HG02642 (cell line): ENCODE measurements around the gene SYT12.

ENCODE experiments used
- ATAC-seq: cut with Tn5 transposase; IDR thresholded peaks from one replicate; pipeline ENCODE4 v1.9.1; 2021; ENCODE audit warnings: mild to moderate bottlenecking; ENCODE audit not compliant: unreplicated experiment, poor library complexity

SYT12 gene

DNA sequence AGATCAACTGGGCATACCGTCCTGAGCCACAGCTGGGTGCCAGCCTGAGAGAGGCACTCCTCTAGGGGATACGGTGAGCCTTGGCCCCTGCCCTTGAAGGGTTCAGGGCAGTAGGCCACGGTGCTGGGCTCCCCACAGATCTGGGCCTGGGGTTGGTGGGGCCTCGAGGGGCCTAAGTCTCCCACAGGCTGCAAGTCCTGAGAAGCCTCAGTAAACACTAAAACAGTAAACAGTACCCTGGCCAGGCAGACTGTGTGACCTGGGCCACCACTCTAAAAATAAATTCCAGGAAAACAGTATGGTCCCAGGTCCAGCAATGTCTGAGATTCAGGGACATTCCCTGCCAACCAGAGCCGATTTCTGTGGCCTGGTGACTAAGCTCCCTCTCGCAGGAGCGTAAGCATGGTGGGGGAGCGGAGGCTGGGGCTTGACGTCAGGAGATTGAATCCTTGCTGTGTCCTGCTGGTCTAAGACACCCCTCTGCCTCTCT lies 31.5 kb downstream of the SYT12 start:
- ATAC-seq: no peak

- ATAC-seq: no peak
These were observed 32.0 kb downstream of the SYT12 start for GRCh38 chr11:67054836-67055523.

DNA sequence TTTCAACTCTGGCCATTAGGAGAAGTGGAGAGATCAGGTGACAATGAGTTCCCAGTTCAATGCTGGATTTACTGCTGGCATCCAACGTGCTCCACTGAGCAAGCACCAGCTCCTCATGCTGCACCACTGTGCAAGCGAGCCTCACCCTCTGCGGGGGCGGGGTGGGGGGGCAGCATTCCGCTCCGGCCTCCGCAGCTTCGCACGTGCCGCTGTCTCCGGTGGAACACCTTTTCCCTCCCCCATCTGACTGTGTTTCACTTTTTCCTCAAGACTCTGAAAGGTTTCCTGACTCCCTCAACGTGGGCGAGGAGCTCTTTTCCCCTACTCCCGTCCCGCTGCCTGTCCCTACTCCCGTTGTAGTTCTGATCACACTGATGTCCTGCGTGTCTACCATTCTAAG lies 32.9 kb downstream of the SYT12 start:
- no peak for ATAC-seq

GRCh38 chr11:67056267-67057204 lies 33.6 kb downstream of the SYT12 start, which contains the start of gene RHOD:
Gene RHOD, plus strand, starts transcription at chr11:67056847. Its CDS starts 56 bp downstream, at chr11:67056903.
- ATAC-seq: no peak

DNA sequence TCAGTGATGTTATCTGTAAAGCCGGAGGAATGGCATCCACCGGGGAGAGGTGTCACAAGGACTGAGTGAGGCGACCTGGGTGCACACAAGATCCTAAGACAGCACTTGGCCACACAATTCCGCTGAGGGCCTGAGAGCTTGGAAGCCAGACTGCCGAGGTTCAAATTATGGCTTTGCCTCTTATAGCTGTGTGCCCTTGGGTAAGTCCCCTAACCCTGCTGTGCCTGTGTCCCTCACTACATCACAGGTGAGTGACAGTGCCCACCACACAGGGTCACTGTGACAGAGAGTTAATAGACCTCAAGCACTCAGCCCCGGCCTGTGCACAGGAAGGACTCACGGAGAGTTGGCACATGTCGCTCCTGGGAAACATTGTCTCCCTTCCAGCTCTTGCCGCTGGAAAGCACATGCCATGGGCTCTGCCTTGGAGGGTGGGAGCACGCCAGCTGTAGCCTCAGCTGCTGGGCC lies 34.3 kb downstream of the SYT12 start:
- no peak for ATAC-seq

DNA sequence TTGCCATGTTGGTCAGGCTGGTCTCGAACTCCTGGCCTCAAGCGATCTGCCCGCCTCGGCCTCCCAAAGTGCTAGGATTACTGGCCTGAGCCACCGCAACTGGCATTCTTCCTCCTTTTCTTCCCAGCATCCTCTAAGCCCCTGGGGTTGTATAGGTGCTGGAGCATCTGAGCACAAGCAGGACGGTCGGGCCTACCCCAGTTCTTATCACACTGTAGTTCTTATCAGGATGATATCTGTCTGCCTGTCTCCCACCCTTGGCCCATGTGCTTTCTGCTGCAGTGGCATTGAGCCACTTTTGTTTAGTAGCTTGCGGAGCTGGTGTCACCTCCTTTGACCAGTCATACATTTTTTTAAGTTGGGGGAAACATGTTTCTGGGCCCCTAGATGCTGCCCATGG lies 35.6 kb downstream of the SYT12 start:
- no peak for ATAC-seq

DNA sequence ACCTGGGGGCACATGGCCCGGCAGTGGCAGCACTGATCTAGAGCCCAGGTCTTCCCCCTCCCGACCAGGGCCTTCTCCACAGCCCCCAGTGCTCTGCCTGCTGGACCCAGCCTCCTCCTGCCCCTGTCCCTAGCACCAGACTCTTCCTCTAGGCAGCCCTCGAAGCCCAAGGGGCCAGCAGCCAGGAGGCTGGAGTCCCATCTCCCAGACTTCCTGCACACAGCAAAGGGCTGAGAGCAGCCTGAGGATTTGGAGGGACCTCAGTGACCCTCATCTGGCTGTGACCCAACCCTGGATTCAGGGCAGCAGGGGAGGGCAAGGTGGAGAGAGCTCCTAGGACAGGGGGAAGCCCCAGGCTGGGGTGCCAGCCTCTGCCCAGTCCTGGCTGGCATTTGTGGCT lies 36.7 kb downstream of the SYT12 start:
- no peak for ATAC-seq

- ATAC-seq: no peak
These were observed 37.2 kb downstream of the SYT12 start for GRCh38 chr11:67060111-67060522.

DNA sequence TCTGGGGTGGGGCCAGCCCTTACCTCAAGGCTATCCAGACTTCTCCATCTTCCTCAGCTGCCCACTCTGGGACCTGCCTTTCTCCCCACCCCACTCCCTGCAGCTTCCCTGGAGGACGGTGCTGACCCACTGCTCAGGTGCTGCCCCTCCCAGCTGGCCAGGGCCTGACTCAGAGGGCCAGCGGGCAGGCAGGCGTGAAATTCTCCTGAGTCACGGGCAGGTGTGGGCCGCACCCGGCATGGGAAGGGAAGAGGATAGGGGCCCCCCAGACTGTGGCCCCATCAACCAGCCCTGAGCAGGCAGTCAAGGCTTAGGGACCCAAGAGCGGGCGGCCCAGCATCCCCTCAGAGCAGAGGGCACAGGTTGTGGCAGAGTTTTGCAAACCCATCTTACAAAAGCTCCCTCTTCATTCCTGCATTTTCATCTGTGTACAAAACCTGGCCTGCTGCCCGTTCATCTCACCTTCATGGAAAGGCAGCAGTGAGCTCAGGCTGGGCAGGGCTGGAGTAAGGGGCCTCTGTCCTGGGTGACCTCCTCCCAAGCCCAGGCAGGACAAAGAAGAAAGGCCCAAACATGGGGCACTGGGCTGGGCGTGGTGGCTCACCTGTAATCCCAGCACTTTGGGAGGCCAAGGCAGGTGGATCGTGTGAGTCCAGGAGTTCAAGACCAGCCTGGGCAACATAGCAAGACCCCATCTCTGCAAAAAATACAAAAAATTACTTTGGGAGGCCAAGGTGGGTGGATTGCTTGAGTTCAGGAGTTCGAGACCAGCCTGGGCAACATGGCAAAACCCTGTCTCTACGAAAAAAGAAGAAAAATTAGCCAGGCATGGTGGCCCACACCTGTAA lies 39.8 kb downstream of the SYT12 start:
- no peak for ATAC-seq

- no peak for ATAC-seq
These were observed 43.4 kb downstream of the SYT12 start for GRCh38 chr11:67066333-67066709.

DNA sequence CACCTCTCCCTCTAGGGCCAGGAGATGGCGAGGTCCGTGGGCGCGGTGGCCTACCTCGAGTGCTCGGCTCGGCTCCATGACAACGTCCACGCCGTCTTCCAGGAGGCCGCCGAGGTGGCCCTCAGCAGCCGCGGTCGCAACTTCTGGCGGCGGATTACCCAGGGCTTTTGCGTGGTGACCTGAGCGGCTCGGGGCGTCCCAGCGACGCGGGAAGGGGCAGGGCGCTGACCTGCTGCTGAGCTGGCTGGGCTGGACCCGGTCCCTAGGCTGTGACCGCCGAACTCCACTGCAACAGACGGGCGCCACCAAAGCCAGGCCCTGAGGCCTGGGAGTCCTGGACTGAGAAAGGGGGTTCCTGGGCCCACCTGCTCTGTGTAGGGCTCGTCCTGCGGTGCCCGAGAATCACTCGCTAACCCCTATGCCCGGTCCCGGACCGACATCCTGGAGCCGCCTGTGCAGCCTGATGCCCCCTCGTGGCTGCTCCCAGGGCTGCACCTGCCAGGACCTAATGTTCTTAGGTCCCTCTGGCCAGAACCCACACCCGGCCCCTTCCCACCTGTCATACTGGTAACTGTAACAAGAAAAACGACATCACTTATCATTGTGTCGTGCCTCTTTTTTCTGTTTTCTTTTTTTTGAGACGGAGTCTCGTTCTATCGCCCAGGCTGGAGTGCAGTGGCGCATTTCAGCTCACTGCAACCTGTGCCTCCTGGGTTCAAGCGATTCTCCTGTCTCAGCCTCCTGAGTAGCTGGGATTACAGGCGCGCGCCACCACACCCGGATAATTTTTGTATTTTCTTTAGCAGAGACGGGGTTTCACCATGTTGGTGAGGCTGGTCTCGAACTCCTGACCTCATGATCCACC lies 48.7 kb downstream of the SYT12 start:
- no peak for ATAC-seq

GRCh38 chr11:67072295-67072694 lies 49.4 kb downstream of the SYT12 start:
- ATAC-seq: no peak

DNA sequence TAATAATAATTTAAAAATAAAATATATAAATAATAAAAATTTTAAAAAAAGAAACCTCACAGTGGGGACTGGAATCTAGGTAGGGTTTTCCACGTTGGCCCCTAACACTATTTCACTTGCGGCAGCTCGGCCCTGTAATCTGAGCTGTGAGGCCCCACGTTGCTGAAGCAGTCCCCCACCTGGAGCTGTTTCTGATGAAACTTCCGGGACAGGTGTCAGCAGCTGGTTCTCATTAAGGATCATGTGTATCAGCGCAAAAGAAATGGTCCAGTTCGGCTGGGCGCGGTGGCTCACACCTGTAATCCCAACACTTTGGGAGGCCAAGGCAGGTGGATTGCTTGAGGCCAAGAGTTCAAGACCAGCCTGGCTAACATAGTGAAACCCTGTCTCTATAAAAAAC lies 51.0 kb downstream of the SYT12 start:
- ATAC-seq: no peak

DNA sequence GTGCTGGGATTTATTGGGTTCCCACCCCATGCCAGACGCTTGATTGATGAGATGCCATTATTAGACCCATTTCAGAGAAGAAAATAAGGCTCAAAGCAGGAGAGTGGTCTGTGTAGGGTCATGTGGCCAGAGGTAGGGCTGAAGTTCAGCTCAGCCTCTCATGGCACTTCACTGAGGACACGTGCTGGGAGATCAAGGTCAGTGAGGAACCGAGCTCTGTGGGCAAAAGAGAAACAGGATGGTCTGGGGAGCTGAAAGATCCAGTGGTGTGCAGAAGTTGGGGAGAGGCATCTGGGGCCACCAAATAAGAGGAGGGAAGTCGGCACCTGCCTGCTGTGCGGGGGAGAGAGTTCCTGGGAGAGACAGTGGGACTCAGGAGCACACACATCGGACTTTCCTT lies 53.3 kb downstream of the SYT12 start:
- no peak for ATAC-seq

- no peak for ATAC-seq
These were observed 56.3 kb downstream of the SYT12 start for GRCh38 chr11:67079065-67079705.

- ATAC-seq: no peak
These were observed 59.3 kb downstream of the SYT12 start for GRCh38 chr11:67082071-67082791.

- ATAC-seq: no peak
These were observed 60.9 kb downstream of the SYT12 start for GRCh38 chr11:67083786-67084366.

DNA sequence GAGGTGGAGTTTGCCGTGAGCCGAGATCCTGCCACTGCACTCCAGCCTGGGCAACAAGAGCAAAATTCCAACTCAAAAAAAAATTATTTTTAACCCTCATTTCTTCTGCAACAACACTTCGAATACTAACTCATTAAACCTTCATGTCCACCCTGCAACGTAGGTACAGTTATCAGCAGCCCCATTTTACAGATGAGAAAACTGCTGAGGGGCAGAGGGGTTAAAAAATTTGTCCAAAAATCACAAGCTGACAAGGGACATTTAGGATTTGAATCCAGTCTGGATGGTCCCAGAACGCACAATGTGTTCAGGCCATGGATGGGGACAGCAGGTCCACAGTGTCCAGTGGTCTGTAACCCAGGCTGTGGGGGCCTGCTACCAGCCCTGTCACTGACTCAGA lies 62.7 kb downstream of the SYT12 start:
- ATAC-seq: no peak
